ENCODE measurements around the gene GGACT.

- no peak for TF ChIP-seq CTCF (IDR thresholded peaks at IDR 0.05; ENCODE audit: poor library complexity, severe bottlenecking)
- TF ChIP-seq TAF1 (IDR thresholded peaks at IDR 0.05; ENCODE audit: low read depth), result no peak
- no peak for TF ChIP-seq POLR2AphosphoS5 (IDR thresholded peaks at IDR 0.05)
Measured at GRCh38 chr13:100543872-100544602, 44.6 kb downstream of the GGACT start.

Measured in neural cell (in vitro differentiated cells).